HG03066 (cell line): ENCODE data around the gene CPLX1.

ENCODE experiments used
- ATAC-seq: cut with Tn5 transposase; IDR thresholded peaks from one replicate; pipeline ENCODE4 v1.9.1; 2021; ENCODE audit warnings: low read depth; ENCODE audit not compliant: unreplicated experiment

The CPLX1 gene

DNA sequence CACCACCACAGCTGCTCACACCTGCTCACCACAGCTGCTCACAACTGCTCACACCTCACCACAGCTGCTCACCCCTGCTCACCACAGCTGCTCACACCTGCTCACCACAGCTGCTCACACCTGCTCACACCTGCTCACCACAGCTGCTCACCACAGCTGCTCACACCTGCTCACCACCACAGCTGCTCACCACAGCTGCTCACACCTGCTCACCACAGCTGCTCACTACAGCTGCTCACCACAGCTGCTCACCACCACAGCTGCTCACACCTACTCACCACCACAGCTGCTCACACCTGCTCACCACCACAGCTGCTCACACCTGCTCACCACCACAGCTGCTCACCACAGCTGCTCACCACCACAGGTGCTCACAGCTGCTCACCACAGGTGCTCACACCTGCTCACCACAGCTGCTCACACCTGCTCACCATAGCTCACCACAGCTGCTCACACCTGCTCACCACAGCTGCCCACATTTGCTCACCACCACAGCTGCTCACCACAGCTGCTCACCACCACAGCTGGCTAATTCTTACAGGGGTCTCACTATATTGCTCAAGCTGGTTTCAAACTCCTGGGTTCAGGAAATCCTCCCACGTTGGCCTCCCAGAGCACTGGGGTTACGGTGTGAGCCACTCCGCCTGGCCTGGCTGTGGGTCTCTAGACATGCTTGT is 30.4 kb upstream of the CPLX1 start:
- no peak for ATAC-seq

DNA sequence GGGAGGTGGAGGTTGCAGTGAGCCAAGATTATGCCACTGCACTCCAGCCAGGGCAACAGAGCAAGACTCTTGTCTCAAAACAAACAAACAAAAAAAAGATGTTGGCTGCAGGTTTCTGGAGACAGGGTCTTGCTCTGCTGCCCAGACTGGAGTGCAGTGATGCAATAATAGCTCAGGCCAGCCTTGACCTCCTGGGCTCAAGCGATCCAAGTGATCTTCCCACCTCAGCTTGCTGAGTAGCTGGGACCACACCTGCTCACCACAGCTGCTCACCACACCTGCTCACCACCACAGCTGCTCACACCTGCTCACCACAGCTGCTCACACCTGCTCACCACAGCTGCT is 29.9 kb upstream of the CPLX1 start:
- no peak for ATAC-seq

DNA sequence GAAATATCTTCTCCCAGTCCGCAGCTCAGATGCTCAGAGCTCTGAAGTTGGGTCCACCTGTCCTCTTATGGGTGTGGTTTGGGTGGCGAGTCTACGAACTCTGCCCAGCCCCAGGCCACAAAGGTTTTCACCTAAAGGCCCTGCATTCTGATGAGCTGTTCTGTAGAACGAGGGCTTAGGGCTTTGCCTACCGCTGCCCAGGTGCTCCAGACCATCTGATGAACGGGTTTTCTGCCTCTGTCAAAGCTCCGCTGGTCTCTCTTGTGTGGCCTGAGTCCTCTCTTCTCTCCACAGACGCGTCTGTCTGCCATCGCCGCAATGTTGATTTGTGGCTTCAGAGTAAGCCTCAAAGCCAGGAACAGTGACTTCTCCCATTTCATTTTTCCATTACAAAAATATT is 28.4 kb upstream of the CPLX1 start:
- no peak for ATAC-seq

DNA sequence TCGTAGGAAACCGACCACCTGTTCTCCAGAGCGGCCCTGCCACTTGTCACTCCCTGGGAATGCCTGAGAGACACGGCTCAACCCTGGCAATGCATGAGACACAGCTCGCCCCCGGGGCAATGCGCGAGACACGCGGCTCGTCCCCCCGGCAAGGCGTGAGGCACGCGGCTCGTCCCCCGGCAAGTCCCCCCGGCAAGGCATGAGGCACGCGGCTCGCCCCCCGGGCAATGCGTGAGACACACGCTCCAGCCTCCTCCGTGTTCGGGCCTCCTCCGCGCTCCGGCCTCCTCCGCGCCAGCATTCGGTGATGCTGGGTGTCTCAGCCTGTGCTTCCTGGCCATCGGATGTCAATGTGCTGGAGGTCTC is 27.5 kb upstream of the CPLX1 start:
- ATAC-seq: no peak

DNA sequence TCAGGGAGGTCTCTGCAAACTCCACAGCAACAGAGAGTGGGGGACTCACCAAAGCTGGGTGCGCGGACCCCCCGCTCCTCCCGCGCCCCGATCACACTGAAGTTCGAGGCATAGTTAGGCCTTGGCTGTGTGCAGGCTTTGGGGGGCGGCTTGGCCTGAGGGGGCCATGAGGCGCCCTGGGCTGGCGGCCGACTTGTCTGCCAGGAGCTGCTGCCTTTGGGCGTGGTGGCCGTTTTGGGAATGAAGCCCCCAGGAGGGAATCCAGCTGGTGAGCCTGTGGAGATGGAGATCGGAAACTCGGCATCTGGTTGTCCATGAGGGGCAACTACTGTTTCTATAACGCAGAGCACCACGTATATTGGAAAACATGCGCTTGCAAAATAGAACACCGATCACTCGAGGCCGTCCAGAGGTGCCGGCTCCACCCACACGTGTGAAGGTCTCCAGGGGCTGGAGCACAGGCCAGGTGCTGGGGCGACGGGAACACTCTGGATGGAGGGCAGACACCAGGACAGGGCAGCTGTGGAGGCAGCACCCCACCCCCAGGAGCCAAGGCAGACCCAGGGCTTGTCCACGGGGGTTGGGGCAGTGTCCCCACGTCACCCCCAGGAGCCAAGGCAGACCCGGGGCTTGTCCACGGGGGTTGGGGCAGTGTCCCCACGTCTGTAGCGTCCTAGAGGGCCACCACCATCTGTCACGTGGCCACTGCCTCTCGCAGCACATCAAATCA is 25.9 kb upstream of the CPLX1 start:
- ATAC-seq: no peak

DNA sequence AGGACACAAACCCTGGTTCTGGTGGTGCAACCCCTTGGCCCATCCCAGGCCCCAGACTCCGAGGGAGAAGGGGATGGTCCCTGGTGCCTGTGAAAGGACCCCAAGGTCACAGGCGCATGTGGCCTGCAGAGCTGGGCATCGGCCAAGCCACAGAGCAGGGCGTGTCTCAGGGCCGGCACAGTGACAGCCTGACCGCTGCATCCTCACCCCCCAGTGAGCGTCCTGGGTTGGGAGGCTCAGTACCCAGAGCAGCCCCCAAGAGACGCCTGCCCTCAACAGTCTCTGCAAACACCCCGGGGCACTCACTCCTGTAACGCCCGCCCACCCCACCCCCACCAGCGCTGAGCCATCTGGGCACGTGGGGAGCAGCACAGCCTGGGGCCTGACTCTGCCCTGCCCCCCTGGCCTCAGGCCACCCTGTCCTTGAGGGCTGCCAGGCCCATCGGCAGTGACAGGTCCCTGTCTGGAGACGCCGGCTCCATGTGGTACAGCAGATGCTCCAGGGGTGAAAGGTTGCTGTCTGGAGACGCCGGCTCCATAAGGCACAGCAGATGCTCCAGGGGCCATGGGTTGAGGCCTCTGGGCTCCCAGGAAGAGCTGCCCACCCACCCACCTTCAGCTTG is 24.5 kb upstream of the CPLX1 start:
- no peak for ATAC-seq

DNA sequence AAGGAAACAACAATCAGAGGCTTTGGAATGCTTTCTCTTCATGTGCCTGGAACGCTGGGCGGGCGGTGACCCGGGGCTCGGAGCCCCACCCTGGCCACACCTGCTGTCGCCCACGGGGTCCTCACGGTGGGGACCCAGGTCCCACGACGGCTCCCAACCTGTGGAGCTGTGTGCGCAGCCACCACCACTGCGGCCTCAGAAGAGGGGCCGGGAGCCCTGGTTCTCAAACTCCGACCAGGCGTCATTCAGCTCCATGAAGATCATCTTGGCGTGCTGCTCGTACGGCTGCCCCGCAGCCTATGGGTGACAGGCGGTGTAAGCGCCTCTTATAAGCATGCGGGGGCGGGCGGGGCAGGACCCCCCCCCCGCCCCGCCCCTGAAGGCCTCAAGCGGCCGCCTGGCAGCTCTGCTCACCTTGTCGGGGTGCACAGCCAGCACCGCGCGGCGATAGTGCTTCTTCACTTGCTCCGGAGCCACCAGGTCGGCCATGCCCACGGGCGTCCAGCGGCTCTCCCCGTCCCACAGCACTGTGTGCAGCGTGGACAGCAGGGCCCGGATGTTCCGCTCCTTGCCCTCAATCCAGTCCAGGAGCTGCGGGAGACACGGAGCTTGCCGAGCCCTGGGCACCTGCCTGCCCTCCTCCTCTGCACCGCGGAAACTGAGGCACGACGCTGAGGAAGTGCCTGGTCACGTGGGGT is 23.7 kb upstream of the CPLX1 start:
- ATAC-seq: no peak

DNA sequence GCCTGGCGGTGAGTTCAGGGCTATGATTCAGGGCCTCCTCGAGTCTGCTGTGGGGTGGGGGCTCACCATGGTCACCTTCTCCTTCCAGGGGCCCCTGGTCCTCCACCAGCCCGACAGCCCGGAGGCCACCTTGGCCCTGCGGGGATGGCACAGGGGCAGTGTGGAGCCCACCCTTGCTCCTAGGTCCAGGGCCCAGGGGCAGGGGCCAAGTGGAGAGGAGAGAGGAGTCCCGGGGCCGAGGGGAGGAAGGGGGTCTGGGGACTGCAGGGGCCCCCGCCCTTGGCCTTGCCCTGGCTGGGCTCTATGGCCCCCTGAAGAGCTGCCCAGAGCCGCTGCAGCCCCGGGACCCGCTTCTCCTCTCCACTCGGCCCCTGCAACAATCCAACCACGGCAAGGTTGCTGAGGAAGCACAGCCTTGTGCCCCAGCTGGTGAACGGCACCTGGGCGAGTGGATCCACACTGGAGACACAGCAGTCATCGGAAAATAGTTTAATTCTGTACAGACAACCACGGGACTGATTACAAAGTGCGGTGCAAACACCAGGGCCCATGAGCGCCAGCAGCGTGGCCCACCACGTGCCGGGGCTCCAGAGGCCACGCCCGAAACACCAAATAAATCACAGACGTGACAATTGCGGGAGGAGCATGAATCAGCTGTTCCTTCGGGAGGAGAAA is 23.0 kb upstream of the CPLX1 start:
- ATAC-seq: no peak

DNA sequence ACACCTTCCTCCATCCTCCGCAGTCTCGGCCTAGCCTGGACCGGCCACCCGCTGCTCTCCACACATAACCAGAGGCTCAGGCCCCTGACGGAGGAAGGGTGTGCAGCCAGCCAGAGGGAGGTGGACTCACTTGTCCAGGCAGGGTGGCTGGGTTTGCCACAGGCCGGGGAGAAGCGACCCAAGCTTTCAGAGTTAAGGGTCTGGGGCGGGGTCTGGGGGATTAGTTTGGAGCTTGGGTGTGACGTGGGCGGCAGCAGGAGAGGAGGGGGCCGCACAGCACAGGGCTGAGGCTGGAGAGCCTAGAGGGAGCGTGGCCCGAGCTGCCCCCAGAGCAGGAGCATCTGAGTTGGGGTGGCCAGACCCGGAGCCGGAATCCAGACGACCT is 22.4 kb upstream of the CPLX1 start:
- ATAC-seq: no peak

DNA sequence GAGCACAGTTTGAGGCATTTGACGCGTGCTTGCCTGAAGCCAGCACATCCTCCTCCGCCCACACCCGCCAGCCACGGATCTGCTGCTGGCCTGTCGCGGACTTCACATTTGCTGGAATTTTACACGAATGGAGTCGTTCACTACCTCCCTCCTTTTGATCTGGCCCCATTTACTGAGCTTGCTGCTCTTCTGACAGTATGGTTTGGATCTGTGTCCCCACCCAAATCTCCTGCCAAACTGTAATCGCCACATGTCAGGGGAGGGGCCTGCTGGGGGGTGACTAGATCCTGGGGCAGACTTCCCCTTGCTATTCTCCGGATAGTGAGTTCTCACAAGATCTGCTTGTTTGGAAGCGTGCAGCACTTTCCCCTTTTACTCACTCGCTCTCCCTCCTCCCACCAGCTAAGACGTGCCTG is 19.9 kb upstream of the CPLX1 start:
- ATAC-seq: no peak

DNA sequence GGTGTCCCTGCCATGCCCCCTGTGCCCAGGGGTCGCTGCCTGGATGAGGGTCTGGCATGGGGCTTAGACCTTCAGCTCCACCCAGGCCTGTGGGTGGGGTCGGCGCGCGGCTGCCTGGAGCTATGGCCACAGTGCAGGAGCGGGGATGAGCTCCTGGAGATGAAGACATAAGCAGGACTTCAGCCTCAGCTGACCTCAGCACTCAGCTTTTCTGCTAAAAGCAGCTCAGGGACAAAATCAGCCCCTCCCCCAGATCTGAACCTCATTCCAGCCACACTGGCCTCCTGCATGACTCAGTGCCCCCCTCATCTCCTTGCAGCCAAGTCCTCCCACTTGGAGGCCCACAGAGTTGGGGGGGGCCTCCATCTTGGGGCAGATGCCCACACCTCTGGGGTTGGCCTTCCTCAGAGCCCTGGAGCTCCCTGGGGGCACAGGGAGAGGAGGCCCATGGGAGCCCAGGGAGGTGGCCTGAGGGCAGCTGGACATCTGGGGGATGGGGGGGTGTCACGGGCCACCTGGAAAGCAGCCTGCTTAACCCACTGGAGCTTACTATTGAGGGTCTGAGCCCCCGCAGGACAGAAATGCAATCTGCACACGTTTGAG is 19.4 kb upstream of the CPLX1 start:
- no peak for ATAC-seq

DNA sequence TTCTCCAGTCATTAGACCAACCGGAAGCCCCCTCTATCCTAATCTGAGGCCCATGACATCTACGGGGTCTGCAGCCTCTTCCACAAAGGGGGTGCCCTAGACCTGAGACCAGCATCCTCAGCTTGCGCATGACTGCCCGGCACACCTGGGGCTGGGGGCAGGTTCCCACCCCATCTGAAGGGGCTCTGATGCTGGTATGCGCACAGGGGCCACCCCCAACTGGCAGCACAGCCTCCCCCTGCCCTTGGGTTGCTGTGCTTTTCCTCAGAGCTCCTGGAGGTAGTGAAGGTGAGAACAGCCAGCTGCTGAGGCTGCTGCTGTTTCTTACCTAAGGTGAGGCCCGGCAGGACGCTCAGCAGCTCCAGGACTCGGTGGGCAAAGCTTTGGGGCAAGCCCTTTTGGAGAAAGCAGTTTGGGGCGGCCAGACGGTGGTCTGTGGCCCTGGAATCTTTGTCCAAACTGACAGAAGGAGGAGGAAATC is 18.9 kb upstream of the CPLX1 start:
- no peak for ATAC-seq

DNA sequence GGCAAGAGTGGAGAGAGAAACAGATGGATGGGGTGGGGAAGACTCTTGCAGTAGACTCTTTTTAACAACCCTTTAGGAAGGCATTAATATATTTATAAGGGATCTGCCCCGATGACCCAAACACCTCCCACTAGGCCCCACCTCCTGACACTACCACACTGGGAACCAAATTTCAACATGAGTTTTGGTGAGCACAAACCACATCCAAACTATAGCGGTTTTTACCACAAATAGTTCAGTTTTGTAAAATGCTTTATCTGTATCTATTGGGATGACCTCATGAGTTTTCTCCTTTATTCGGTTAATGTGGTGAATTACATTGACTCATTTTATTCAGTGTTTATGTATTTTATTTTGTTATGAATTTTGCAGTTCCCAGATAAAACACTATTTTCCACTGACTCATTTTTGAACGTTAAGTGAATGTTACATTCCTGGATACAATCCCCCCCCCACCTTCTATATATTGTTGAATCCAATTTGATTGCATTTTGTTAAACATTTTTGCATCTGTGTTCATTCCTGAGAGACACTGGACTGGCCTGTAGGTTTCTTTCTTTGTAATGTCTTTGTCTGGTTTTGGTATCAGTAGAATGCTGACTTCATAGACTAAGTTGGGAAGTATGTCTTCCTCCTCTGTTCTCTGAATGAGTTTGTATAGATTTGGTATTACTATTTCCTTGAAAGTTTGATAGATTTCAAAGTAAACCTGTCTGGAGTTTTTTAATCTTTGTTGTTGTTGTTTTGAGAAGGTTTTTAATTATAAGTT is 13.9 kb upstream of the CPLX1 start:
- ATAC-seq: no peak

DNA sequence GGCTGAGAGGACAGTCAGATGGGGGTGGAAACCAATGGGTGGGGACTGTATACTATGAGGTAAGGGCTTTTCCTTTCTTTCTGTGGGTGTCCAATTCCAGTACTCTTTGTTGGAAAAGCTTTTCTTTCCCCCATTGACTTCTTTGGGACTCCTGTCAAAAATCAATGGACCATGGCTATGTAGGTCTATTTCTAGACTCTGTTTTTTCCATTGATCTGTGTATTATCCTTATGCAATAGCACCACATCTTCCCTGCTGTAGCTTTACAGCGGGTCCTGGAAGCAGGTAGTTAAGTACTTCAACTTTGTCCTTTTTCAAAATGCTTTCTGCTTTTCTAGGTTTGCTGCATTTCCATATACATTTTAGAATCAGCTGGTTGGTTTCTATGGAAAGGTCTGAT is 11.8 kb upstream of the CPLX1 start:
- ATAC-seq: no peak

DNA sequence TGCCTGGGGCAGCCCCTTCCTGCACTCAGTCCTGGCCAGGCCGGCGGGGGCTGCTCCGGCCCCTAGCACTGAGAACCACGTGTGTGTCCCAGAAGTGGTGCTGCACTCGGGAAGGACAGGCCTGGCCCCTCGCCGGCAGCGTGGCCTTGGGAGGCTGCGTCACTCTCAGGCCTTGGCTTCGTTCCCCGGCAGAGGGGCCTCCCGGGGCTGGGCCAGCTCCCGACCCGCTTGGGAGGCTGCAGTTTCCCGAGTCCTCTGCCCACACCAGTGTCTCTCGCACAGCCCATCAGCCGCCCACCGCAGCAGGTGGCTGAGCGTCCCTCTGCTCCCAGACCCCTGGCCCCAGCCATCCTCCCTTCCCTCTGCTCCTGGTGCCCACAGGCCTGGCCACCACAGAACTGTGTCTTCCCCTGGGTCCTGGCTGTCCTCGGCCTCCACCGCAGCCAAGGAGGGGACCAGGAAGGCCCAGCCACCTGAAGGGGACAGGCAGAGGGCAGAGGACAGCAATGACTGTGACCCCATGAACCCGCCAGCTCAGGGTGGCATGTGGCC is 10.9 kb upstream of the CPLX1 start:
- no peak for ATAC-seq

DNA sequence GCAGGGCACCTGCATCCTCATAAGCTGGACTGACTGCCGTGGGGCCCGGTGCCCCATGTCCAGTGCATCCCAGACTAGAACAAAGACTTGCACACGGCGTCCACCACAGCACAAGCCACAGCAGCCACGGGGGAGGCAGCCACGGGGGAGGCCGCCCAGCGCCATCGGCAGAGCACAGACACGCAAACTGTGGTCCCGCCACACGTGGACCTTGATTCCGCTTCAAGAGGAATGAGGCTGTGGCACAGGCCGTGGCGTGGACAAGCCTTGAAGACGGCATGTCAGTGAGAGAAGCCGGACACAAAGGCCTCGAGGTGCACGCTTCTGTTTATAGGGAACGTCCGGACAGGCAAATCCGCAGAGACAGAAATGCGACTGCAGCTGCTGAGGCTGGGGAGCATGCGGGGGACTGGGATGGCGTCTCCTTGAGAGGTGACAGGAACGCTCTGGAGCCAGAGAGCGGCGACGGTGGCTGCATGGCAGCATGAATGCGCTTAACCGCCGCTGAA is 10.1 kb upstream of the CPLX1 start:
- no peak for ATAC-seq

DNA sequence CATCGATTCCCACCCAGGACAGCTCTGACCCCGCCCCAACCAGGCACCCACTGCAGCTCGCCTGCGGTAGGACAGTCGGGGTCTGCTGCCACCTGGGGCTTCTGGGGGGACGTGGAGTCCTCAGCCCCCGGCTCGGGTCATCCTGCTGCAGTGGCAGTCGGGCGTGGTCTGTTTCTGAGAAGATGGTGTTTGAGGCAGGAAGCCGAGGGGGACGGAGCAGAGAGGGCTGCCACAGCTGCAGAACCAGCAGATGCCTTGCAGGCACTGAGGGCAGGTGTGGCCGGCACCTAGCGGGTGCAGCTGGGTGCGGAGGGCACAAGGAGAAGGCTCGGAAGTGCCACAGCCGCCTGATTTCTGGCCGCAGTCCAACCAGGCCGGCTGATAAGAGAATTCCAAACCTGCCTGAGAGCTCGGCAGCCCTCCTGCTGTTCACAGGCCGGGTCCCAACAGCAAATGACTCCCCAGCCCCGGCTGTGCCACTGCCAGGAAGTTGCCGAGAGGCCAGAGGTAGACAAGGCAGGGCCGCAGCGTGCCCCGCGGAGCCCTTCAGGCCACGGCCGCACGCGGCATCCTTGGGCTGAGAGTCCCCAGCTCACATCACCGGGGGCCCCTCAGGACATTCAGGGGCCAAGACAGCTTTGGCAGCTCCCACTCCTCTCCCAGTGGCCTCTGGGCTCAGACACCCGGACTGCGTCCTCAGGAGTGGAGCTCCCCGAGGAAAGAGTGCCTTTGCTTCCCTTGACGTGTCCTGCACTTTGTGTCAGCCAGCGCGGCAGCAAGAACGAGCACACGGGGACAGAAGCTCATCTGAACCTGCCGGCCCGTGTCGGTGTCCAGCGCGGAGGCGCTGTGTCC is 9.4 kb upstream of the CPLX1 start:
- no peak for ATAC-seq

DNA sequence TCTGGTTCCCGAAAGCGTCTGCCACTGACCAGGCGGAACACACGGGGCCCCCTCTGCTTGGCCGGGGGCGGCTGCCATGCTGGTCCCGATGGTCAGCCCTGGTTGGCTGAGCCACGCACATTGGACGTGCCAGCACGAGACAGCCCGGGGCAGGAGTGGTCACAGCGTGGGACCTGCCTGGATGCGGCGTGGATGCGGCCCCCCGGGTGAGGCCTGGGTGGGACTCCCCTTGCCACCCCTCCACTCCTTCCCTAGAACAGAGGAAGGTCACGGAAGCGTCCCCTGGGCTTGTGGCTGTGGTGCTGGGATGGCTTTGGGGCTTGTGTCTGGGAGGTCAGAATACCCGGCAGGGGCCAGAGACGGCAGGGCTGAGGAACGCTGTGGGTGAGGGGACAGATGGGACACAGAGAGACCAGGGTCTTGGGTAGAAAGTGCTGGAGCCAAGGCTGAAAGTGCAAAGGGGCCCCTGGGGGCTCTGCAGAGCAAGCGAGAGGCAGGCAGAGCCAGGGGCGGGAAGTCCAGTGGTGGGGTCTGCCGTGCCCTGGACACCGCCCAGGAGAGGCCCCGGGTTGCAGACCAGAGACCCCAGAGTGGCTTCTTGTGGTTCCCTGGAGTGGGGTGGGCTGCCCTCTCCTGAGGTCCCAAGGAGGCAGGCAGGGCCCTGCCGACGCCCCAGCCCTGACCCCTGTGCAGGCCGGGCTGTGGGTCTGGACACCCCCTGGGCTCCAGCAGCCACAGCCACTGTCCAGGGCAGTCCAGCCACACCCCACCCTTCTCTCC is 8.6 kb upstream of the CPLX1 start:
- ATAC-seq: no peak
